ENCODE data around the gene NDUFA6.
"Not testable (repeated sequence)": the region's sequence is repeated elsewhere in the genome, so short reads cannot be mapped to it uniquely, and the experiment has no call there.

Gene NDUFA6

DNA sequence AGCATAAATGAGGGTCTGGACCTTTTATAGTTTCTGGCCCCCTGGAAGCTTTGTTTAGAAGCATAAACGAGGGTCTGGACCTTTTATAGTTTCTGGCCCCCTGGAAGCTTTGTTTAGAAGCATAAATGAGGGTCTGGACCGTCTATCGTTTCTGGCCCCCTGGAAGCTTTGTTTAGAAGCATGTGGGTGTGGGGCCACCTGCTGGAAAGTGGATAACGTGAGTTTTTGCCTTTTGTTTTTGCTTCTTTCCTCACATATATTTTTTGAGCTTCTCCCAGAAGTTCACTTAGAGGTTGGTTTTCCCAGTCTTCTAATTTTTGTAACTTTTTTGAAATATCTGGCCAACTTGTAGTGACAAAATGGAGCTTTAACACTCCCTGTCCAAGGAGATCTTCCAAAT is 22.2 kb upstream of the NDUFA6 start:
- DNase-seq, result not testable (repeated sequence)

DNA sequence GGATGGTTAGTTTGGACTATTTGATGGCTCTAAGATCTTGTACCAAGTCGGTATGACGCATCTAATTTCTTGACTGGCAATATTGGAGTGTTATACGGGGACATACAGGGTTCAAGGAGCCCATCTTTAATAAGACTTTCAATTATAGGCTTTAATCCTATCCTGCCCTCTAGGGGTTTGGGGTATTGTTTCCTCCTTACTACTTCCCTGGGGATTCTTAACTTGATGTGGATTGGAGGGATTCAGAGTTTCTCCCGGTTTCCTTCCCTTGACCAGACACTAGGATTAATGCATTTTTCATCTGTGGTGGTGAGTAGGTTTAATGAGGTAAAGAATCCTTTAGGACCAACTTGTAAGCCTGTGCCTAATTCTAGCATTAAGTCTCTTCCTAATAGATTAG is 21.2 kb upstream of the NDUFA6 start:
- DNase-seq, result no peak

DNA sequence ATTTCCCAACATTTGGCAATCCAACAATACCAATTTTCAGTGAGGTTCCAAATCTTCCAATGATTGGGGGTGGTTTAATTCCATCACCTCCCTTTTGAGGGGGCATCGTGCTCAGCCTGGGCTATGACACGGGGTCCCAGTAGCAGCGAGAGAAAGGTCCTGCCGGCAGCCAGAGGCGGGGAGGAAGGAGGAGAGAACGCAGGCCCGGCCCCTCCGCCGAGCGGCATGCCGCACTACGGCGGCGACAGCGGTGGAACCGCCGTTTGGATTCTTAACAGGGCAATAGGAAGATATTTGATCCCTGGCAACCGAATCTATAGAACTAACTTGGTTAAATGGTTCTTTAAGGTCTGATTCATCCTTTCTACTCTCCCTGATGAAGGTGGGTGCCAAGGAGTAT is 18.3 kb upstream of the NDUFA6 start:
- no peak for DNase-seq

GRCh38 chr22:42104332-42104860 is 13.8 kb upstream of the NDUFA6 start:
- not testable (repeated sequence) for DNase-seq

- no peak for DNase-seq
These were observed 10.6 kb upstream of the NDUFA6 start for GRCh38 chr22:42101199-42101598.

DNA sequence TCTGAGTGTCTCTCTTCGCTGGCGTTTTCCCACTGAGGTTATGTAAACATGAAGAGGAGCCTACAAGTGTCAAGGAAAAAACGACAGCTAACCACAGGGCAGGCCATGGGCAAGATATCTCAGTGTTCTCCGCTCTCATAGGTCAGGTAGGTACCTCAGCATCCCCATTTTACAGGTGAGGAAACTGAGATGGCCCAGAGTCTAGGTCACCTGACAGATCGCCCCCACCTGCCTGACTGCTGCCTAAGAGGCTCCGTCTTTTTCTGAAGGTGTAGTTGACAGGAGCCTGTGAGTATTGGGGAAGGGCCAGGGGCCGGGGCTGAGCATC is 847 bp upstream of the NDUFA6 start:
- DNase-seq, result peak in 1 of 2 experiments; percentile 20

GRCh38 chr22:42086051-42086450 is 4.5 kb downstream of the NDUFA6 start:
- no peak for DNase-seq

DNA sequence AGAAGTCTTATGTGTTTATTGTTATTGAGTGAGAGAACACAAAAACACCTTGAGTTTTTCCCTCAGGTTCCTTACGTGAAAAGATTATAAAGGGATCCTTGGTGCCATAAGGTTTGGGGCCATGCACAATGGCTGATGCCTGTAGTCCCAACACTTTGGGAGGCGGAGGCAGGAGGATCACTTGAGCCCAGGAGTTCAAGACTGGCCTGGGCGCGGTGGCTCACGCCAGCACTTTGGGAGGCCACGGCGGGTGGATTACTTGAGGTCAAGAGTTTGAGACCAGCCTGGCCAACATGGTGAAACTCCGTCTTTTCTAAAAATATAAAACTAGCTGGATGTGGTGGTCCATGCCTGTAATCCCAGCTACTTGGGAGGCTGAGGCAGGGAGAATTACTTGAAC is 5.7 kb downstream of the NDUFA6 start:
- no peak for DNase-seq

- no peak for DNase-seq
These were observed 7.5 kb downstream of the NDUFA6 start for GRCh38 chr22:42083119-42083518.

- DNase-seq, result peak; percentile 22 to 34
These were observed 10.3 kb downstream of the NDUFA6 start for GRCh38 chr22:42080287-42080686.

GRCh38 chr22:42079319-42080251 is 11.0 kb downstream of the NDUFA6 start, which contains the start of gene SMDT1:
Gene SMDT1, plus strand, starts transcription at chr22:42079700. Its CDS starts 69 bp downstream, at chr22:42079769.
- DNase-seq, result peak; percentile 99

DNA sequence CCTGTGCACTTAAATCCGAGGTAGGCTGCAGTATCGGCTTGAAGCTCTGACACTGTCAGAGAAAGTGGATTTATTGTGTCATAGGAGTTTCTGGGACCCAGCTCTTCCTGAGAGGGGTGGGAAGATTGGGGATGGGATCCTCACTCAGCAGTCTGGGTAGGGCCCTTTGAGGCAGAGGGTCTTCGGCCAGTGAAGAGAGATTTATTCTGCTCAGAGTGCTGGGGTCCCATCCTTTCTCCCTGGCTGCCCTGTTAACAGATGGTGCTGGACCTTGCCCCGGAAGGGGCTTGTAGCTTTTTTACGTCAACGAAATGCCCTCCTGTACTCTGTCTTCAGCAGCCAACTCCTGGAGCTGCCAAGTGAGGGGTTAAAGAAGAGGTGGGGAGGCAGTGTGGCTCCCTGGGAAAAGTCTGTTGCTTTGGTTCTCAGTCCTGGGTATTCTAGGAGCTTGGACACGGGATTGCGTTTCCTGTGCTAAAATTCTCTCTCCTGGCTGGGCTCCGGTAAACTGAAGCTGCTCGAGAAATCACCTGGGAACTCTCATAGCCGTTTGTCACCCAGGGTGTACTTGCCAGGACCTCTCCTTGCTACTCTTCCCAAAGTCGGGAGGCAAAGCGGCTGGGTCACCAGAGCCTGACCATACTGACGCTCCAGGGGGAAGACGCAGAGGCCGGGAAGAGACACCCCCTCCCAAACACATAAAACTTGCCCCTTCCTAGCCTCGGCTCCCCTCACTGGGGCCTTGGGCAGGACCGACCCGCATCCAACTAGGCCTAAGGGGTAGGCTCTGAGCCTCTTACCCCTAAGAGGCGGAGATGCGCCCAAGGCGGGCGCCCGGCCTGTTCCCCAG is 11.9 kb downstream of the NDUFA6 start:
- DNase-seq, result no peak

GRCh38 chr22:42077486-42078125 is 13.0 kb downstream of the NDUFA6 start:
- no peak for DNase-seq

DNA sequence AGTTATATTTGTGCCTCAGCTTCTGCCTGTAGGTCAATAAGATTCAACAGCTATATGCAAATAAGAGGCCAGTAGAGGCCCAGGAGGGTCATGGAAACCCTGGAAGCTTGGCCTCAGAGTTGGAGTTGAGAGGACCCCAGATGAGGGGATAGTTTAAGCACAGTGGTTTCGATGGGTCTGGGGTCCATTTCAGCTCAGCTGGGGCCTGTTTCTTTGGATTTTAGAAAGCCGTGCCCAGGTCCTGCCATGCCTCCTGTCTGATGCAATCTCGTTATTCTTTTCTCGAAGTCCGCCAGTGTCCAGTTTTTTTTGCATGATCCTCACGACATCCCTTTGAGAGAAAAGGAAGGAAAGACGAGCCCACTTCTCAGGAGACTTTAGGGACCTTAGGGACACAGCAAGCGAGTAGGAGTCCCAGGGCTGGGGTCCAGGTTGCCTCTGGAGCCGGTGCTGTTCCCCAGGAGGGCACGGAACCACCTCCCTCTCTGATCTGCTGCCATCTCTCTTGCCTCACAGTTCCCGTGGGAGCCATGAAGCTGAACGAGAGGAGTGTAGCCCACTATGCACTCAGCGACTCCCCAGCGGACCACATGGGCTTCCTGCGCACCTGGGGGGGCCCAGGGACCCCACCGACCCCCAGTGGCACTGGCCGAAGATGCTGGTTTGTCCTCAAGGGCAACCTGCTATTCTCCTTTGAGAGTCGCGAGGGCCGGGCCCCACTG is 13.6 kb downstream of the NDUFA6 start:
- no peak for DNase-seq

- DNase-seq, result no peak
These were observed 15.5 kb downstream of the NDUFA6 start for GRCh38 chr22:42074846-42075676.

- peak; percentile 58 to 65 for DNase-seq
These were observed 16.3 kb downstream of the NDUFA6 start, which contains the start of gene PHETA2 for GRCh38 chr22:42074132-42074811. Gene PHETA2, plus strand, starts transcription at chr22:42074248. Its CDS starts 3,046 bp downstream, at chr22:42077294.

DNA sequence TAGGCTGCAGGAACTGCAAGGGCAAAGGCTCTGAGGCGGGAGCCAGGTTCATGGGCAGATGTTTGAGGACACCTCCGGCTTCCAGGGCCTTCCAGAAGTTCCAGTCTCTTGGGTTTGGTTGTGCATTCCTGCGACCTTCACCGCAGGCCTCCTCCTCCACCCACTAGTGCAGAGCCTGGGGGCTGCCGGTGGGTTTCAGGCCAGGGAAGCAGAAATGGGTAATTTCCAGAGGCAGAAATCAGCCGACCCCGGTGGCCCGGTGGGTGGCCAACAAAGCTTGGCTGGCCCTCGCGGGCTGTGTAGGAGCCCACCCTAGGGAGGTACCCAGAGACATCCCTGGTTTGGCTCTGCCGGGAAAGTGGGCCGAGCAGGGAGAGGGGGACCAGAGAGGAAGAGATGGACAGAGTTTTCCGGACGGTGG is 16.9 kb downstream of the NDUFA6 start:
- no peak for DNase-seq

GRCh38 chr22:42072606-42073330 is 17.8 kb downstream of the NDUFA6 start:
- no peak for DNase-seq

DNA sequence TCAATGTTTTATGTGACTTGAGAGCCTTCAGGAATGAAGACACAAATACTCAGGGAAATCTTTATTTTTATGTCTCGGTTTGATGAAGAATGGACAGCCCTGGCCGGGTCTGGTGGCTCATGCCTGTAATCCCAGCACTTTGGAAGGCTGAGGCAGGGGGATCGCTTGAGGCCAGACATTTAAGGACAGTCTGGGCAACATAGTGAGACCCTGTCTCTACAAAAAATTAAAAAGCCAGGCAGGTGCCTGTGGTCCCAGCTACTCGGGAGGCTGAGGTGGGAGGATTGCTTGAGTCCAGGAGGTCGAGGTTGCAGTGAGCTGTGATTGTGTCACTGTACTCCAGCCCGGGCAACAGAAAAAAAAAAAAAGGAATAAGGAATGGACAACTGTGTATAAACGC is 19.1 kb downstream of the NDUFA6 start:
- DNase-seq, result not testable (repeated sequence)

All from activated CD4-positive, alpha-beta T cell treated with anti-CD3 and anti-CD28 coated beads, Interleukin-2, amount 50 U/mL, for 48 hours (primary cell).